HG02938 (cell line): ENCODE results near the gene KIFAP3.
"Not testable (repeated sequence)": the region's sequence is repeated elsewhere in the genome, so short reads cannot be mapped to it uniquely, and the experiment has no call there.

ENCODE experiments used
- ATAC-seq: cut with Tn5 transposase; IDR thresholded peaks from one replicate; pipeline ENCODE4 v1.9.1; 2021; ENCODE audit warnings: mild to moderate bottlenecking, moderate library complexity; ENCODE audit not compliant: unreplicated experiment

The KIFAP3 gene

DNA sequence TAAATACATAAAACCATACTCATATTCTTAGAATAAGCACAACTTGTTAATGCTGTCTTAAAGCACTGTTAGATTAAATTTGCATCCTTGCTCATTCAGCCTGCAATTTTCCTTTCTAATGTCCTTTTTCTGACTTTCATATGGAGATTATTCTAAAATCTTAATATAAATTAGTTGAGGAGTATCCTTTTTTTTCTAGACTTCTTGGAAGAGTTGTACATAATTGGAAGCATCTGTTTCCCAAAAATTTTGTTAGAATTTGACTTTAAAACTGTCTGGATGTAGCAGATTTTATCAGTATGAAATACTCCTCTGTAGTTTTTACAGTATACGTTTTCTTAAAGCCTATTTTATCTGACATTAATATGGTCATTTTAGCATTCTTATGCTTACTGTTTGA, 9.7 kb downstream of the KIFAP3 start:
- no peak for ATAC-seq

DNA sequence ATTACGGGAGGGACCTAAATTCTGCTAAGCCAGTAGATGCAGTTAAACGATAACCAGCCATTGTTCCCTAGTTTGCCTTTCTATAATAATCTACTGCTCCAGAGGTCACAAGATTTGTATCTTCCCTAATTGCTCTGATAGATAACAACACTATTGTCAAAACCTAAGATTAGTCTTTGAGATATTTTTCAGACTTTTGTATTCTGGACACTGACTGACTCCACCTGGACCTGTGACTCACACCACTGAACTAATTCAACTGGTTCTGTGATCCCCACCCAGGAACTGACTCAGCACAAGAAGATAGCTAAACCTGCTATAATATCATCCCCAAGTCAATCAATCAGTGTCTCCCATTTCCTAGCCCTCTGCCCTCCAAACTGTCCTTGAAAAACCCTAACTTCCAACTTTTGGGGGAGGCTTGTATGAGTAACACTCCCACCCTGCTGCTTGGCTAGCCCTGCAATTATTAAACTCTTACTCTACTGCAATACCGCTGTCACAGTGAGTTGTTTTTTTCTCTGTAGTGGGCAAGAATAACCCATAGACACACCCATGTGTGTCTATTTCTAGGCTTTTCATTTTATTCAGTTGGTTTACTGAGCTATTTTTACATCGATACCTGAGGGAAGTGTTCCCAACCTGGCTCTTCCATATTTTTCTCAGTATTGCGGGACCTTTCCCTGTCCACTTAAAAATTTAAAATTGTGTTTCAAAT, 11.2 kb downstream of the KIFAP3 start:
- no peak for ATAC-seq

DNA sequence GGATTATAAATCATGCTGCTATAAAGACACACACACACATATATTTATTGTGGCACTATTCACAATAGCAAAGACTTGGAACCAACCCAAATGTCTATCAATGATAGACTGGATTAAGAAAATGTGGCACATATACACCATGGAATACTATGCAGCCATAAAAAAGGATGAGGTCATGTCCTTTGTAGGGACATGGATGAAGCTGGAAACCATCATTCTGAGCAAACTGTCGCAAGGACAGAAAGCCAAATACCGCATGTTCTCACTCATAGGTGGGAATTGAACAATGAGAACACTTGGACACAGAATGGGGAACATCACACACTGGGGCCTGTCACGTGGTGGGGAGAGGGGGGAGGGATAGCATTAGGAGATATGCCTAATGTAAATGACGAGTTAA, 12.8 kb downstream of the KIFAP3 start:
- ATAC-seq = not testable (repeated sequence)

DNA sequence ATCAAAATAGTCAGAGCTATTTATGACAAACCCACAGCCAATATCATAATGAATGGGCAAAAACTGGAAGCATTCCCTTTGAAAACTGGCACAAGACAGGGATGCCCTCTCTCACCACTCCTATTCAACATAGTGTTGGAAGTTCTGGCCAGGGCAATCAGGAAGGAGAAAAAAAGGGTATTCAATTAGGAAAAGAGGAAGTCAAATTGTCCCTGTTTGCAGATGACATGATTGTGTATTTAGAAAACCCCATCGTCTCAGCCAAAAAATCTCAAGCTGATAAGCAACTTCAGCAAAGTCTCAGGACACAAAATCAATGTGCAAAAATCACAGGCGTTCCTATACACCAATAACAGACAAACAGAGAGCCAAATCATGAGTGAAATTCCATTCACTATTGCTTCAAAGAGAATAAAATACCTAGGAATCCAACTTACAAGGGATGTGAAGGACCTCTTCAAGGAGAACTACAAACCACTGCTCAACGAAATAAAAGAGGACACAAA, 14.4 kb downstream of the KIFAP3 start:
- ATAC-seq = not testable (repeated sequence)

DNA sequence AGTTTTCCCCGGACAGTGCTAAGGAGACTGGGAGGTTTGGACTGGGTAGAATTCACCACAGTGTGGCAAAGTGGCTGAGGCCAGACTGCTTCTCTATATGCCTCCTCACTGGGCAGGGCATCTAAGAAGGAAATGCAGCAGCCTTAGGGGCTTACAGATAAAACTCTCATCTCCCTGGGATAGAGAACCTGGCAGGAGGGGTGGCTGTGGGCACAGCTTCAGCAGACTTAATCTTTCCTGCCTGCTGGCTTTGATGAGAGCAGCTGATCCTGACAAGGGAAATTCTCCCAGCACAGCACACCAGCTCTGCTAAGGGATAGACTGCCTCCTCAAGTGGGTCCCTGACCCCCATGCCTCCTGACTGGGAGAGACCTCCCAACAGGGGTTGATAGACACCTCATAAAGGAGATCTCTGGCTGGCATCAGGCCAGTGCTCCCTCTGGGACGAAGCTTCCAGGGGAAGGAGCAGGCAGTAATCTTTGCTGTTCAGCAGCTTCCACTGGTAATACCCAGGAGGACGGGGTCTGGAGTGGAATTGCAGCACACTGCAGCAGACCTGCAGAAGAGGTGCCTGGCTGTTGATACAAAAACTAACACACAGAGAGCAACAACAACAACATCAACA, 25.2 kb downstream of the KIFAP3 start:
- ATAC-seq = no peak

DNA sequence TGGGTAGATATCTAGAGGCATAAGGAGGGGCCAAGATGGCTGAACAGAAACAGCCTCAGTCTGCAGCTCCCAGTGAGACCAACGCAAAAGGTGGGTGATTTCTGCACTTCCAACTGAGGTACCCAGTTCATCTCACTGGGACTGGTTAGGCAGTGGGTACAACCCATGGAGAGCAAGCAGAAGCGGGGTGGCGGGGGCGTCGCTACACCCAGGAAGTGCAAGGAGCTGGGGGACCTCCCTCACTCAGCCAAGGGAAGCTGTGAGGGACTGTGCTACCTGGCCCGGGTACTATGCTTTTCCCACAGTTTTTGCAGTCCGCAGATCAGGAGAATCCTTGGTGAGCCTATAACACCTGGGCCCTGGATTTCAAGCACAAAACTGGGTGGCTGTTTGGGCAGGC, 26.0 kb downstream of the KIFAP3 start:
- ATAC-seq = no peak

DNA sequence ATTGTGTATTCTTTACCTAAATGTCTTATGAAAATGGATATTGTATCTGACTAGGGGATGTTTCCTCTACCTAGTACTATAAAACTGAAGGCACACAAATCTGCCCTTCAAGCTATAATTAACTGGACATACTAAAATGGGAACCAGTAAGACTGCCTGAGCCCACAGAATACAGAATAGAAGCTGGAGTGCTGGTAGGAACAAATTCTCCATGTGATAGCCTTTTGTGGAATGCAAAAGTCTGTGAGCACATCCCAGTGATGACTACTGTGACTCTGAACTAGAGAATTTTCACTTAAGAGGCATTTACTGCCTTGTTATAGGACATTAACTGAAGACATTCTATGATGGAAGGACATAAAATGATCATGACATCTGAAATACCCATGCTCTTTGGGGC, 30.3 kb downstream of the KIFAP3 start:
- no peak for ATAC-seq

DNA sequence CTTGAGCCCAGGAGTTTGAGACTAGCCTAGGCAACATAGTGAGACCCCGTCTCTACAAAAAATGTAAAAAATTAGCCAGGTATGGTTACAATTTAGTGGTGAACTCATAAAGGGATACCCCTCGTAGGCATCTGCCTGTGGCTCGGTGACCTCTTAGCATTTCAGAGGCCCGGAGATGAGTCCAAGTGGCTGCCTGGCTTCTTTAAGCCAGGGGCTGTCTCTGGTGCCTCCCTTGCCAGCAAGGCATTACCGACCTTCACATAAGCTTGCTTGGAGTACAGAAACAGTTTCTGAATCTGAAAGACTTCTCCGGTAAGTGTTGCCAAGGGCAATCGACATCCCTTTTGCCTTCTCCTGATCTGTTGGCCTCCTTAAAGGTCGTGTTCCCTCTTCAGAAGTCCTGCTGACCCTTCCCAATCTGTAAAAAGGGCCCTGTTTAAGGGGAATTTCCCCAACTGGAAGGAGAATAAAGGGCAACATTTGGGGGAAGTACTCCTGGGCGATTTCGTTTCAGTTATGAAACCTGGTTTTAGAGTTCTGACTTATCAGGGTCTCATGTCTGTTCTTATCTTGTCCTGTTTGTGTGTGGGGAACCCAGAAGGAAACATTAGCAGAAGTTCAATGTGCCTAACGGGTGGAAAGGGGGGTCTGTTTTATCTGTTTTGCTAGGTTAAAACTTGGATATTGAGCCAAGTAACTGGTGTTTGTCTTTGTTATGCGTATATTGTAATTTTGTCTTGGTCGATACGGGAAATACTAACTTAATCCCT, 32.9 kb downstream of the KIFAP3 start:
- no peak for ATAC-seq

DNA sequence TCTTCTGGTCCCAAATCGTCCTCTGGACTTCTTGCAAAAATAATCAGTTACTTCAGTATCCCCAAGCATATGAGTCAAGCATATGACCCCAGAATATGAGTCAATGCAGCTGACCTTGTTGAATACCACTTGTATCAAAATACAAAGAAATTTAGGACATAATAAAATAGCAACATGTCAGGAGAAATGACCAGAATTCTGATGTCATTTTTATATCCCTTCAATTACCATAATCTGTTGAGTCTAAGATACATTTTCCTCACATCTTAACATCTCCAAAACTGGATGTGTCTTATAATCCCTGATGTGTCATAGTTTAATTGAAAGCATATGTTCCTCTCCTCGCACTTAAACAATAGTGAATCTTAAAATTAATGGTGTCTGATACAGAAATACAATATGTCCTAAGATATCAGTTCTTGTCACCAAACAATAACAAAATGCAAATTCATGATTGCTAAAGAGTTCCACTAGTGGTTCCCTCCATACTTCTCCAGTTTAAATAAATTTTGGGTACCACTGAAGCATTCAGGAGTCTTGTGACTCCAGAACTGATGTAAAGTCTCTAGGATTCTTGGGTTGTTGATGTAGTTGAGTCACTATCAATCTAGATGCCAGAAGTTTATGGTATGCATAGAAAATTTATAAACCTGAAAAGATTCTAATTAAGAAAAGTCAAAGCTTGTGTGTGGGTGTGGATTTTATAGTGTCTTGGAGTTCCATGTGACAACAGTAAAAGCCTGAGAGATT, 41.8 kb downstream of the KIFAP3 start:
- no peak for ATAC-seq

DNA sequence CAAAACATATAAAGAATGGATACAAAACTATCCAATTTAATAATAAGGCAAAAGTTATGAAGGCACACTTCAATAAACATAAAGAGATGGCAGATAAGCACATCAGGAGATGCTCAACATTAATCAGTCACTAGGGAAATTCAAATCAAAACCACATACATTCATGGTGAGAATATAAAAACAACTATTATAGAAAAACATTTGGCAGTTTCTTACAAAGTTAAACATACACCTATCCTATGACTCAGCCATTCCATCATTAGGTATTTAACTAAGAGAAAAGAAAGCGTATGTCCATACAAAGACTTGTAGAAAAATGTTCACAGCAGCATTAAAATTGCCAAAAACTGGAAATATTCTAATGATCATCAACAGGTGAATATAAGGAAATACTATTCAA, 44.3 kb downstream of the KIFAP3 start:
- no peak for ATAC-seq

DNA sequence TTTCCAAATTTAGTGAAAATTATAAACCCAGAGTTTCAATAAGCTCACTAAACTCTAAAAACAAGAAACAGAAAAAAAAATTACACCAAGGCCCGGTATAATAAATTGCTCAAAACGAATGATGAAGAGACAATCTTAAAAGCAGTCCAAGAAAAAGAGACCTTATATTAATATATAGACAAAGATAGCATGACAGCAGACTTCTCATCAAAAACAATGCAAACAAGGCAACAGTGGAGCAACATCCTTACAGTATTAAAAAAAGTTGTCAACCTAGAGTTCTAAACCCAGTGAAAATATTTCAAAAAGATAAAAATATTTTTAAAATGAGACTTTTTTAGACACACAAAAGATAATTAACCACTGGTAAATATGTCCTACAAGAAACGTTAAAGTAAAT, 46.7 kb downstream of the KIFAP3 start:
- ATAC-seq = no peak

DNA sequence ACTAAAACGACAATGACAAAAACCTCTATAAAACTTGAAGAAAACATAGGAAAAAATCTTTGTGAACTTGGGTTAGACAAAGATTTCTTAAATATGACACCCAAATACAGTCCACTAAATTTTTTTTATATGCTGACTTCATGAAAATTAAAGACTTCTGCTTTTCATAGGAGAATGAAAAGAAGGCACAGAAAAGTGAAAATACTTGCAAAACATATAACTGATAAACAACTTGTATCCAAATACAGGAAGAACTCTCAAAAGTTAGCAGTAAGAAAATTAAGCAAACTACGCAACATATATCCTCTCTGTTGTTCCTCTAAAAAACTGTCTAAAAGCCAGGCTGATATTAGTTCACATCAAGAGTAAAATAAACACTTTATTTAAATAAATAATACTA, 53.6 kb downstream of the KIFAP3 start:
- no peak for ATAC-seq

DNA sequence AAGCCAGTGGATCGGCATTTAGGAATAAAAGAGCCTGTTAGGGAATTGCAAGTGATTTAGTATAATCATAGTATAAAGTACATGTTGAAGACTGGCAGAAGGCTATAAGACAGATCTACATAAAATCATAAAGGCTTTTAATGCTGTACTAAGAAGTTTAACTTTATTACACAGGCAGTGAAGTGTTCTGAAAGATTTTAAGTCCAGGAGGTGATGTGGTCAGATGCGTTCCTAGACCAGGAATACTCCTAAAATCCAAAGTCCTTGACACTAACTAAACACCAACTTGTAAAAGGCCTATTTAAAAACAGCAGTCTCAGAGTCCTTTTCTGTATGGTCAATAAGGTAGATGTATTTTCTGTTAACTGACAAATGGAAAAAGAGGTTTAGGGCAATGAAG, 57.0 kb downstream of the KIFAP3 start:
- no peak for ATAC-seq

DNA sequence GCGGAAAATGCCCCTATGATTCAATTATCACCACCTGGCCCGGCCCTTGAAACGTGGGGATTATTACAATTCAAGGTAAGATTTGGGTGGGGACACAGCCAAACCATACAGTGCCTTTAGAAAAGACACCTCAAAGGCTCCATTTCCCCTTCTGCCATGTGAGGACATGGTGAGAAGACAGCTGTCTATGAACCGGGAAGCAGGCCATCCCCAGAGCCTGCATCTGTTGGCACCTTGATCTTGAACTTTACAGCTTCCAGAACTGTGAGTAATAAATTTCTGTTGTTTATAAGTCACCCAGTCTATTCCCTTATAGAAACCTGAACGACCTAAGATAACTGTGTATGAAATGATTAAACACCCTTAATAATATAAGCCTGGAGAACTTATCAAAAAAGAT, 61.6 kb downstream of the KIFAP3 start:
- no peak for ATAC-seq

DNA sequence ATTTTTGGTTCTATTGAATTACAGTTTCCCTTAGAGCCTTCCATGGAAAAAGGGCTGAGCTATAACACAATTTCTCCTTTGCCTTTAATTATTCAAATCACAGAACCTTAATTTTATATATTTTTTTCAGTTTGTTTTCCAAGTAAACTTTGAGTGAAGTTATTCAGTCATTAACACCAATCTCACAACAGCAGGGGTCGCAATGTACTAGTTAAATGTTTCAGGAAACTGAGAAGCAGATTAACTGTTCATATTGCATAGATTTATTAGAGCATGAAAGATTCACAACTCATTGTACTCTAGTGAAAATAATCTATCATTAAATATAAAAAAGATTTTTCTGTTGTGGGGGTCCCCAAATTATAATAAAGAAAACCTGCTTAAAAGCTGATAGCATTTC, 64.1 kb downstream of the KIFAP3 start:
- ATAC-seq = no peak

DNA sequence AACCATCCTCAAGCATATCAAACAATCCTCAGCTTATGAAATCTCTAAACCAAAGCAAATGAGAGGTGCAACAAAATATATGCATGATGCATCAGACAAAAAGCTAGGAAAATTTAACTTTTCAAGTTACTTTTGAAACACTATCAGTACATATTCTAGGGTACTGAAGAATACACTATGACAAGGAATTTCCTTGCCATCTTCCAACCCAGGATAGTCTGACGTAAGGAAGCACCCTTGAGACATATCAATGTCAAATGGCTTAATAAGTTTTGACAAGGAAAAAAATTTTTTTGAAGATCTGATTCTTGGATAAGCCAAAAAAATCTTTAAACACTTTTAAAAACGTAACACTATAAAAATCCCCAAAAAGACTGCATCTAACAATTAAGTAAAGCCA, 64.9 kb downstream of the KIFAP3 start:
- no peak for ATAC-seq

DNA sequence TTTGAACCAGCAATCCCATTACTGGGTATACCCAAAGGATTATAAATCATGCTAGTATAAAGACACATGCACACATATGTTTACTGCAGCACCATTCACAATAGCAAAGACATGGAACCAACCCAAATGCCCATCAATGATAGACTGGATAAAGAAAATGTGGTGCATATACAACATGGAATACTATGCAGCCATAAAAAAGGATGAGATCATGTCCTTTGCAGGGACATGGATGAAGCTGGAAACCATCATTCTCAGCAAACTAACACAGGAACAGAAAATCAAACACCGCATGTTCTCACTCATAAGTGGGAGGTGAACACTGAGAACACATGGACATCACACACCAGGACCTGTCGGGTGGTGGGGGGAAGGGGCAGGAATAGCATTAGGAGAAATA, 65.8 kb downstream of the KIFAP3 start:
- ATAC-seq = not testable (repeated sequence)

DNA sequence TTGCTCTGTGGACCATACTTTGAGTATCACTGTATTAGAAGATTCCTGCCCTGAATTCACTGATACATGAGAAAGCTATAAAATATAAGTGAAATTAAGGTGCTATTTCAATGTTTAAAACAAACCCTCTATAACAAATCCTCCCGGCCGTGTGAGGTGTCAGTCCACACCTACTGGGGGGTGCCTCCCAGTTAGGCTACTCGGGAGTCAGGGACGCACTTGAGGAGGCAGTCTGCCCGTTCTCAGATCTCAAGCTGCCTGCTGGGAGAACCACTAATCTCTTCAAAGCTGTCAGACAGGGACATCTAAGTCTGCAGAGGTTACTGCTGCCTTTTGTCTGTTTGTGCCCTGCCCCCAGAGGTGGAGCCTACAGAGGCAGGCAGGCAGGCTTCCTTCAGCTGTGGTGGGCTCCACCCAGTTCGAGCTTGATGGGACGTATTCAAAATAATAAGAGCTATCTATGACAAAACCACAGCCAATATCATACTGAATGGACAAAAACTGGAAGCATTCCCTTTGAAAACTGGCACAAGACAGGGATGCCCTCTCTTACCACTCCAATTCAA, 71.1 kb downstream of the KIFAP3 start:
- ATAC-seq = not testable (repeated sequence)

DNA sequence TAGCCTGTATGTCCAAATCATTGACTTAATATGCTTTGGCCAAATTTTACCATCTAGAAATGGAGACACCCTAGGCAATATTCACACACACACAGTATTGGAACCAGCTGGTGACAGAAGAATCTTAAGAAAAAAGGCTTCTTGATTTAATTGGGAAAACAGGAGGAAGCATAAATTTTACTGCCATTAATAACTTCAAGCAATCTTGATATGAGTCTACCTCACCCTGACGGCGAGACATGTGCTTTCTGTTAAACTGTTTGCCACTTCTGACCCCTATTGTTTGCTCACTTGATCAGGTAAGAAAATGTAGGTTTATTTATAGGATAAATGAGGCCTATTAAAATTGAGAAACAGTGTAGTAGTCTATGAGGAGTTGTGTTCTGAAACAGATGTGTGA, 73.2 kb downstream of the KIFAP3 start:
- ATAC-seq = no peak

DNA sequence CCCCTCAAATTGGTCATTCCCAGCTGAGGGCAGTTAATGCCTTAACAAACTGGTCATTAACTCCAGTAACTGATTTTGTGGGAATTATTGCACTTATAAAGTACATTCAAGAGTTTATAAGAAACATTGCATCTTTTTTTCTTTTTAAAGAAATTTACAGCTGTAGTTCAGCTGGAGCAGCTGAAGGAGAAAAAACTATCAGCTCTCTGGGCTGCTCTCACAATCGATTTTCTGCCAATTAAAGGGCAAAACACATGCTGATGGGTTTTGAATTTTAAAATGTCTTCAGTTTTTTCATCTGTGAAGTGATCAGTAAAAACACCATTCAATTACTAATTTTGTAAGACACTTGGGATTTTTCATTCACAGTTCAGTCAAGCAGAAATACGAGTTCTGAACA, 74.7 kb downstream of the KIFAP3 start:
- ATAC-seq = no peak

DNA sequence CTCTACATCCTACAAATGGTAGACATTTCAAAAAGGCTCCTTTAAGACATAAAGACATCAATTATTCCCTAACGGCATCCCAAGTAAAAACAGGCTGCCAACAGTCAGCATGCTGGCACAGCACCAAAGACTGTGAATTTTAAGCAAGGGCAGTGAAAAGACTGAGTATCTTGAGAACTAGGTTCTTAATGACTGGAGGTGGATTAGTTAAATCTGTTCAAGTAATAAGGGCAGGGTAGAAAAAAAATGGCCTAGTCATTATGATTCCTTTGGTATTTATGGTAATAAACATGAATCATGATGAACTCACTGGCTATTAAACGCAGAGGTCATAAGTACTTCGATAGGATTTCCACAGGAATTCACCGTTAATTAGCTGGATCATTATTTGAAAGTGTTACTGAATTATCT, 75.2 kb downstream of the KIFAP3 start:
- no peak for ATAC-seq
